Heart right ventricle (tissue), 16 donors: ENCODE data around the gene NACC2. TPM values are rescaled to one million over a fixed set of nuclear protein-coding genes. Genes with fewer than 3 reads are reported as not detected.

Source experiments
- ATAC-seq, 8 donors: fragments of 200-7000 bp; cut with Tn5 transposase; one replicate each; pipeline ENCODE4 v1.9.1; 2020; ENCODE audit warnings: mild to moderate bottlenecking in 8 of 8, moderate library complexity in 8 of 8, moderate number of reproducible peaks in 1 of 8
- DNase-seq, 2 donors: peaks; one replicate each; pipeline ENCODE4 v3.0.0-alpha.2; 2020
- H3K27ac ChIP-seq, 10 donors: fragments of 200-600 bp; sonication (generic) in 2 of 10; one replicate each; pipeline versions ENCODE4 v1.5.0 to v1.8.0; 2020 to 2022; ENCODE audit warnings: mild to moderate bottlenecking in 3 of 10
- H3K27me3 ChIP-seq, 7 donors: fragments of 200-600 bp; one replicate each; pipeline ENCODE4 v1.8.0; 2021 to 2022; ENCODE audit warnings: mild to moderate bottlenecking in 2 of 7
- H3K36me3 ChIP-seq, 9 donors: fragments of 200-600 bp; sonication (generic) in 1 of 9; one replicate each; pipeline versions ENCODE4 v1.5.0 to v1.8.0; 2020 to 2022; ENCODE audit warnings: mild to moderate bottlenecking in 2 of 9
- H3K4me1 ChIP-seq, 9 donors: fragments of 200-600 bp; sonication (generic) in 1 of 9; one replicate each; pipeline versions ENCODE4 v1.5.0 to v1.8.0; 2020 to 2022; ENCODE audit warnings: mild to moderate bottlenecking in 4 of 9
- H3K4me3 ChIP-seq, 10 donors: fragments of 200-600 bp; sonication (generic) in 2 of 10; one replicate each; pipeline versions ENCODE4 v1.5.0 to v1.8.0; 2020 to 2022; ENCODE audit warnings: mild to moderate bottlenecking in 7 of 10, moderate library complexity in 2 of 10
- H3K9me3 ChIP-seq, 11 donors: fragments of 200-600 bp in 10 of 11; sonication (generic) in 2 of 11; one replicate each; pipeline versions ENCODE4 v1.5.0 to v1.8.0; 2013 to 2022; ENCODE audit warnings: mild to moderate bottlenecking in 2 of 11, control low read depth in 1 of 11, moderate library complexity in 1 of 11
- CTCF ChIP-seq, 9 donors: fragments of 200-600 bp; sonication (generic) in 2 of 9; IDR thresholded peaks; one replicate each; pipeline versions ENCODE4 v1.5.0 to v1.8.0; 2021 to 2022; ENCODE audit warnings: antibody characterized with exemption in 9 of 9, mild to moderate bottlenecking in 5 of 9, moderate library complexity in 1 of 9
- WGBS, 2 donors: extraction: QIAGEN DNeasy Blood & Tissue Kit; methylation state at CpG; one replicate each; pipeline ENCODE4 v1.1.7; 2013; ENCODE audit warnings: inconsistent platforms in 1 of 2; 5-methylcytosine and 5-hydroxymethylcytosine counted together
- intact Hi-C, 10 donors: fragments of 100-400 bp; cut with DNase I; formaldehyde crosslinking; loops; one replicate each; pipeline versions ENCODE4 v1.11.1 to v1.14.2; 2022
- polyA plus RNA-seq, 2 donors: library from polyadenylated mRNA; stranded (reverse); fragments of 200-250 nt; gene quantifications; one replicate each; pipeline ENCODE4 v1.2.3, GENCODE V29; 2013
- total RNA-seq, 10 donors: library from RNA; stranded (reverse); fragmentation: NEBNext Ultra II Directional in 3 of 10; extraction: Animal tissue kit (Norgen Biotek cat#: 25700) in 3 of 10; gene quantifications; one replicate each; pipeline versions ENCODE4 v1.2.1 to v1.2.4, GENCODE V29; 2021 to 2023
- donor health status: Arrhythmogenic right ventricular cardiomyopathy.
- donor health status: ischemic (EF 13 %, LVEDD 7.1; RV severe dilation, severe dysfunction).
- donor health status: healthy with polysubstance abuse.
- donor health status: DM: no; HTN: yes; CAD: no.
- donor health status: DM: no; HTN: no; CAD: no.
- donor health status: ischemic (EF 25% LVEDD 6.9; RV normal size, moderate dysfunction).
- donor health status: ischemic (EF 25% LVEDD 5.7; RV mildly dilated, moderate dysfunction).
- donor health status: healthy.
- donor health status: DM: yes; HTN: yes; CAD: no.
- donor health status: Ischemic cardiomyopathy.
- donor health status: ischemic (EF 35%, LVEDD 5.7; RV mildly dilated, moderate dysfunction).
- donor health status: nonischemic (EF 11% LVEDD 7.7; RV severe dilation, severe dysfunction).
- donor health status: DM: yes; HTN: yes; CAD: no.
- donor health status: PGD.
- donor health status: ischemic (EF 29% LVEDD 5.4; RV normal size, mild dysfunction).
- donor health status: nonischemic (EF 23%, LVEDD 6.1; RV moderate dilation, normal function).

Gene NACC2
- total and polyA plus RNA-seq, 12 donors, result 15.6 to 55.1 (median 39.7) TPM

- DNase-seq (peak in 1 of 2 donors; percentile 17), ATAC-seq (no peak)
- peaks cover 0 to 34% (median 19%) of the 10 kb centered on the region in 9 donors for H3K4me1 ChIP-seq
- no peaks in the 10 kb centered on the region for H3K27me3 ChIP-seq
- H3K9me3 ChIP-seq, result no peaks in the 10 kb centered on the region
- peaks cover 0 to 44% (median 0%) of the 10 kb centered on the region in 9 donors for H3K36me3 ChIP-seq
- TF ChIP-seq CTCF (IDR thresholded peaks at IDR 0.05), result no peak
- H3K27ac ChIP-seq, result no peak overlapping the region
- intact Hi-C loops, result no loop called here
- 88 to 89% methylated on average over 27 of the region's 27 CpGs for WGBS, 2 donors
- no peak overlapping the region for H3K4me3 ChIP-seq
Observed at GRCh38 chr9:136017289-136018190, 77.5 kb downstream of the NACC2 start.

- H3K9me3 ChIP-seq, result no peaks in the 10 kb centered on the region
- H3K27ac ChIP-seq, result no peak overlapping the region
- intact Hi-C loops, result no loop called here
- H3K36me3 ChIP-seq, result peaks cover 0 to 51% (median 0%) of the 10 kb centered on the region in 9 donors
- DNase-seq (peak in 1 of 2 donors; percentile 13), ATAC-seq (no peak)
- WGBS, 2 donors, result 91 to 93% methylated on average over 23 of the region's 23 CpGs
- peaks cover 3 to 37% (median 25%) of the 10 kb centered on the region in 9 donors for H3K4me1 ChIP-seq
- H3K27me3 ChIP-seq, result no peaks in the 10 kb centered on the region
- no peak overlapping the region for H3K4me3 ChIP-seq
- no peak for TF ChIP-seq CTCF (IDR thresholded peaks at IDR 0.05)
Observed at GRCh38 chr9:136016572-136017288, 78.4 kb downstream of the NACC2 start.

GRCh38 chr9:136015656-136016571 is 79.2 kb downstream of the NACC2 start:
- H3K9me3 ChIP-seq, result no peaks in the 10 kb centered on the region
- peaks cover 7 to 37% (median 26%) of the 10 kb centered on the region in 9 donors for H3K4me1 ChIP-seq
- peak overlapping the region in 2 of 10 donors; percentile 19 to 51 for H3K27ac ChIP-seq
- no peak for TF ChIP-seq CTCF (IDR thresholded peaks at IDR 0.05)
- WGBS, 2 donors, result 82 to 86% methylated on average over 28 of the region's 28 CpGs
- H3K27me3 ChIP-seq, result no peaks in the 10 kb centered on the region
- H3K4me3 ChIP-seq, result no peak overlapping the region
- DNase-seq (peak in 1 of 2 donors; percentile 13), ATAC-seq (no peak)
- intact Hi-C loops, result no loop called here
- H3K36me3 ChIP-seq, result peaks cover 0 to 59% (median 0%) of the 10 kb centered on the region in 9 donors
